ENCODE results near the gene PRR15.

Gene PRR15

GRCh38 chr7:29572558-29572957 is 8.9 kb downstream of the PRR15 start:
- DNase-seq = no peak

DNA sequence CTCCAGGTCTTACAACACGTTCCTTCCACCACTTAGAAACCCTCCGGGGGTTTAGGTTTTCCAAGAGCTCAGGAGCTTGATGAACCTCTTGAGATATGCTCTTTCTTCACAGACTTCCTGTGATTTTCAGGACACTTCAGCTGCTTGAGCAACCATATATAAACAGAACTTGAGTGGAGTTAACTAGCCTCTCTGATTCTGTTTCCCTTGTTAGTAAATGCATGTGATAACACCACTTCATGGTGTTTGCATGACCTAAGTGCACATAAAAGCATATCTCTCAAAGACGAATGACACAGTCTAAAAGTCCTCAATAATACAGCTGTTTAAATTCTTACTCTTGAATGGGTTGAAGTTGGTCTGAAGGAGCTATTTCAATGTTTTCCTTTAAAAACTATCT is 9.9 kb downstream of the PRR15 start:
- no peak for DNase-seq

DNA sequence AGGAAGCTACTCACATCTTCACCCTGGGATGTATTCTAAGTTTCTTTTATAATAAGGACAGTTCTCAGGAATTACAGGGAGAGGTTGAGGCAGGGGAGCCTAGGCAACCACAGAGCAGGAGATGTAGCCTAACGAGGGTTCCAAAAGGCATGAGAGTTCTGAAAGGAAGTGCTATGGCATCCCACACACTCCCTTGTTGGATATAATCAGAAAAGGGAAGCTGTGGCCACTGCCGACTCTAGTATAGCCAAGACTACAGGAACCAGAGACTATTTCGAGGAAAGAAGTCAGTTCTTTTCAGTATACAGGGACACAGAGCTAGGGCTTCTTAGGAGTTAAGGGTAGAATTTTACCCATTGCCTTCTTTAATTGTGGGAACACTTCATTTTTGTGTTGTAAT is 11.0 kb downstream of the PRR15 start:
- no peak for DNase-seq

DNA sequence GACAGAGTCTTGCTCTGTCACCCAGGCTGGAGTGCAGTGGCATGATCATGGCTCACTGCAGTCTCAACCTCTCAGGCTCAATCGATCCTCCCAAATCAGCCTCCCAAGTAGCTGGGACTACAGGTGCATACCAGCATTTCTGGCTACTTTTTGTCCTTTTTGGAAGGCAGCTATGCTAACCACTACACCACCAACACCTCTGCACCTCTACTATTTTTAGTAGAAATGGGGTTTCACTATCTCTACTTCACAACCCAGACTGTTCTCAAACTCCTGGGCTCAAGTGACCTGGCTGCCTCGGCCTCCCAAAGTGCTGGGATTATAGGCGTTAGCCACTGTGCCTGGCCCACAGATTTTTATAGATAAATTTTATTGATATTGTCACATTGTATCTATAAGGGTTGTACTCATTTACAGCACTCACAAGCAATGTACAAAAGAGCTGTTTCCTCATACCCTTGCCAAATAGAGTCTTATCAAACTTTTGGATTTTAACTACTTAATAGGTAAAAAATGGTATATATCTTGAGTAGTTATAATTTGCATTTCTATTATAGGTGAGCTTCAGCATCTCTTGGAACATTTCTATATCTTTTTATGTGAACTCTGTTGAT is 23.7 kb downstream of the PRR15 start:
- no peak for DNase-seq

DNA sequence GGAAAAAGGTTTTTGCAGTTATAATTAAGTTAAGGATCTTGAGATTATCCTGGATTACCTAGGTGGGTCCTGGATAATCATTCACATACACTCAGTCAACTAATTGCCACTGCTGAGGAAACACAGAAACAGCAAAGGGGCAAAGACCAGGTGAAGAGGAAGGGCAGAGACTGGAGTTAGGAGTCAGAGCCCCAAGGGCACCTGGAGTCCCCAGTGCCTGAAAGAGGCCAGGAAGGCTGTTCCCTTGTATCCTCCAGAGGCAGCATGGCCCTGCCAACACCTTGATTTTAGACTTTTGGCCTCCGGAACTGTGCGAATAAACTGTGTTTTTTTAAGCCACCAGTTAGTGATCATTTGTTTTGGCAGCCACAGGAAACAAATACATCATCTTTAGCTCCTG is 24.6 kb downstream of the PRR15 start:
- DNase-seq = no peak

GRCh38 chr7:29588900-29589696 is 25.5 kb downstream of the PRR15 start:
- DNase-seq = peak in 1 of 2 donors; percentile 39

DNA sequence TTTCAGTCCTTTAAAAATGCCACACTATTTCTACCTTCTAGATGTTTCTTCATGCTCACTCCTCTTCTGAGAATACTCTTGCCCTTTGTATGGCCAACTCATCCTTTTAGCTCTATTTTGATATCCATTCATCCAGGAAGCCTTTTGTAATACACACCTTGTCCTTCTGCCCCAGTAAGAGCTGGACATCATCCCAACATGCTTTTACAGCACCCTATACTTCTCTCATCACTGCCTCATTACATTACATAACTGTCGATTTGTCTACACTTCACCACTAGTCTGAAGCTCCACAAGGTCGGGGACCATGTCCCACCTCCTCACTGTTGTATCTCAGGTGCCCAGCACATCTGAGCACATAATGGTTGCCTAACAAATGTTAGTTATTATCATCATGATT is 29.2 kb downstream of the PRR15 start:
- no peak for DNase-seq

DNA sequence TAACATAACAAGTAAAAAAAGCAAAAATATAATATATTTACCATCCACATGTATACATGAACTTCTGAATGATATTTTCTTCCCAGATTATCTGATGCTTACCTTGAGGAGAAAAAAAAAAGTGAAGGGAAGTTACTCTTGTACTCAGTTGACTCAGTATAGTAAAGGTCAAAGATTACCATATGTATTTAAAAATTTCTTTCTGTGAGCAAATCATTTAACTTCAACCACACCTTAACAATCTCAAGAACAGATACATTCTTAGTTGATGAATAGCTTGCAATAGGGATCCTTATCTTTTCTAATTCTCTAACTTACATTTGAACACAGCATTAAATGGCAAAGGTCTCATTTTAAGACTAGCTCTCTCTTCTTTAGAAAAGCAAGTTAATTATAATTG is 29.8 kb downstream of the PRR15 start:
- no peak for DNase-seq

GRCh38 chr7:29596593-29597178 is 33.1 kb downstream of the PRR15 start:
- no peak for DNase-seq

DNA sequence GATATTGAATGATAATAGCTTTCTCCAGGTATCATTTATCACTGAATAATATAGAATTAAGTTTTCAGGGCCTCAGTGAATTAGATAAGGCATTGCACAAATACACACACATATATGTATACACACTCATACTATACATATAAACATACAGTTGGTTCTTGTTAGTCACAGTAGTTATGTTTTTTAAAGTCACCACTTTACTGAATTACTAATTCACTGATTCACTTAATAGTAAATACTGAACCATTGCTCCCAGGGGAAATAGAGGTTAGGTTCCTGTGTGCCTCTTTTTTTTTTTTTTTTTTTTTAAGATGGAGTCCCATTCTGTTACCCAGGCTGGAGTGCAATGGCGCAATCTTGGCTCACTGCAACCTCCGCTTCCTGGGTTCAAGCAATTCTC is 33.6 kb downstream of the PRR15 start:
- DNase-seq = no peak

DNA sequence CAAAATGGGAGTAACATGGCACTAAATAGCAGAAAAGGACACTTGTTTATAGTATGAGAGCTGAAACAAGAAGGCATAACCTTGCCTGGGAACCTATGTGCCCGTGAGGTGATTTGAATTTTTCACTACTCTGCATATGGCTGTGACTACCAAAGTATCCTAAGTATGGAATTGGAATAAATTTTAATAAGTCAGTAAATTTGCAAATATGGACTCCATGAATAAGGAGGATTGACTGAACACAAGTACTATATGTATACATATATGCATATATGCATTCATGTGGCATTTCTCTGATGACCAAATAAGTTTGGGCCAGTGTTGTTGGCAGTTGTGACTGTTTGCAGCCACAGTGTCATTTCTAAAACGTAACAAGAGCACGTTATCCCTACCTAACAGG is 34.5 kb downstream of the PRR15 start:
- no peak for DNase-seq

DNA sequence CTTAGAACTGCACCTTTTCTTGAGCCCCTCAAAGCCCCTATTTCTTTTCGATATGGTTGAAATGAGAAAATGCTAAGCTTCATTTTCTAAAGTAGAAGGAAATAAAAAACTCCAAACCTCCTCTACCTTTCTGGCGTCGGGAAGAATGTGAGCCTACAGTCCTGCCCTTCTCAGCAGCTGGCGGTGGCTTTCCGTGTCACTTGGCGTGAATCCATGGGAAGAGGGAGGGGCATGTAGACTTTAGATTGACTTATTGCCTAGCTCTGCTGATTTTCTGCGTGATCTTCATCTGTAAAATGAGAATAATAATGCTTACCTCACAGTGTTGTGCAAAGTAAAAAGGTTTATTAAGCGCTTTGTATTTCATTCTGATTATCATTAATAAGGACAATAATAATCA is 35.0 kb downstream of the PRR15 start:
- DNase-seq = no peak

DNA sequence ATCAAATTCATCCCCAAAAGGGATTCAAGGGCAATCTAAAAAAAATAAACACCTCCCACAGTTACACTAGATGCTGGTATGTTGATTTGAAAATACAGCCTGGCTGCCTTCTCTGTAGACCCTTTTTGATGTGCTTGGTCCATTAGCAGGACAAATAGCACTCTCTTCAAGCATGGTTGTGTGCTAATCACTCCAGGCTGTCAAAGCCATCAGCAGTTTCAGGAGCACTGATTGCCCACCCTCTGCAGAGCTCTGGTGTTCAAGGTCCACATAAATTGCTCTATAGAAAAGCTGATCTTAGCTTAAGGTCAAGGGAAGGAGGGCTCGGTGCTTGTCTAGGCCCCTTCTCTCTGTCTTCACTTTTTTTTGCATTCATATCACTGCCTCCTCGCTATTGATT is 35.4 kb downstream of the PRR15 start:
- no peak for DNase-seq

GRCh38 chr7:29600661-29601060 is 37.0 kb downstream of the PRR15 start:
- DNase-seq = no peak

DNA sequence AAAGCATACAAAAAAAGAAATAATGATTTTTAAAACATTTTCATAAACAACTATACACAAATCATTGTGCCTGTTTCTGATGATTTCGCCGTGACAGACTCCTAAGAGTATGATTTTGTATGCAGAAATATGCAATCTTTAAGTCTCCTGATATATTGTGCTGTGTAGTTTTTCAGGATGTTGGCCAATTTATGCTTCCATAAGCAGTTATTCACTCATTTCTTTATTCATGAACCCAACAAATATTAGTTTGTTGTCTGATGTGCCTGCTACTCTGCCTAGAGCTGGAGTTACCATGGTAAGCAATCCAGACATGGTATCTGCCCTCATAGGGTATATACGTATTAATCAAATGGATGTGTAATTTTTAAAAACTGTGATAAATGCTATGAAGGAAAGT is 40.4 kb downstream of the PRR15 start:
- DNase-seq = no peak

- DNase-seq = no peak
These were observed 41.1 kb downstream of the PRR15 start for GRCh38 chr7:29604702-29605101.

GRCh38 chr7:29605671-29606070 is 42.0 kb downstream of the PRR15 start:
- DNase-seq = no peak

- no peak for DNase-seq
These were observed 42.7 kb downstream of the PRR15 start for GRCh38 chr7:29606287-29606721.

GRCh38 chr7:29606830-29607229 is 43.2 kb downstream of the PRR15 start:
- DNase-seq = no peak

DNA sequence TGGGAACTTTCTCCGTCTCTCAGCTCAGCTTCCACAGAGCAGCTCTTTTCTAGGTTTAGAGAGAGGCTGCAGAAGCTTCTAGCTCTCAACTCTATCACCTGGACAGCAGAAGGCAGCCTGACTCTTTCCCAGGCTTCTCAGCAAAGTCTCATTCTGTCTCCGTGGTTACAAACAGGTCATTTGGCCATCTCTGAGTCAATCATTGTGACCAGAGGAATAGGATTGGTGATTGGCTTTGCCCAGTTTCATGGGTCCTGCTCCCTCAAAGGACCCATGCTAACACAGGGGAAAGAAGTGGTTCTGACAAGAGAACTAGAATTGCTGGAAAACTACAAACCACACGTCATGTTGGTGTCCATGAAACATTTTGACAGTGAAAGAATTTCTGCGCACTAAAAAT is 43.6 kb downstream of the PRR15 start:
- no peak for DNase-seq

GRCh38 chr7:29607889-29608288 is 44.3 kb downstream of the PRR15 start:
- no peak for DNase-seq

GRCh38 chr7:29609162-29610037 is 45.8 kb downstream of the PRR15 start:
- DNase-seq = no peak

DNA sequence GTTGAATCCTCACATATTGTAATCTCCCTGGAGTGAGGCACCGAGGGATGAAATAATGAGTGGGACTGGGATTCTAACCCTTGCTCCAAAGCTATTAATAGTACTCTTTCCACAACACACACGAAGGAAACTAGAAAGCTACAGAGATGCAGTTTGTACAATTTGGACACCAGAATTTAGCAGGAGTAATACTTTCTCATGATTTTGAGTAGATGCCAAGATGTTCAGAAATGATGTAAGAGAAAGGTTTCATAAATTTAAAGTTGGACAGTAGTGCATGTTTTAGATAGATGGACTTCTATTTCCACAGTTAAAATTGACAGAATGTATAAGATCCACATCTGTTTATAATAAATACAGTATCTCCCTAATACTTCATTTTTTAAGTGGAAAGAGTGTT is 46.5 kb downstream of the PRR15 start:
- DNase-seq = no peak

All from bone marrow (tissue), 2 donors.